NCI-H524 treated with DMSO at 0.1 percent for 48 hours (cell line): ENCODE data around the gene BIRC5.

ENCODE experiments used
- DNase-seq: peaks from one replicate; lab custom pipeline; 2025; lab: John Stamatoyannopoulos, UW

Gene BIRC5

DNA sequence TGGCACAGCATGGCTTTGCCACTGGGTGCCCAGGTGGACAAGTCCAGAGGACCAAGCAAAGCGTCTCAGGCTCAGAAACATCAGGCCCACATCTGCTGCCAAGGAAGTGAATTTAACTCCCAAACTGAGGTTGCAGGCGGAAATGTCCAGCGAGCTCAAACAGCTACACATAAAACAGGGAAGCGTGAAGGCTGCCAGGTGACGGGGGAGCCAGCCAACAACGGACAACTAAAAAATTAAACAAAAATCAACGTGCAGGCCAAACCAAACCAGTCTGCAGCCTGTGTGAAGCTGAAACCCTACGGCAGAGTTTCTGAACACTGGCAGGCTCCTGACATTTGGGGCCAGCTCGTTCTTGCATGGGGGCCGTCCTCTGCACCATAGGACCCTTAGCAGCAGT lies 29.7 kb upstream of the BIRC5 start:
- no peak for DNase-seq

DNA sequence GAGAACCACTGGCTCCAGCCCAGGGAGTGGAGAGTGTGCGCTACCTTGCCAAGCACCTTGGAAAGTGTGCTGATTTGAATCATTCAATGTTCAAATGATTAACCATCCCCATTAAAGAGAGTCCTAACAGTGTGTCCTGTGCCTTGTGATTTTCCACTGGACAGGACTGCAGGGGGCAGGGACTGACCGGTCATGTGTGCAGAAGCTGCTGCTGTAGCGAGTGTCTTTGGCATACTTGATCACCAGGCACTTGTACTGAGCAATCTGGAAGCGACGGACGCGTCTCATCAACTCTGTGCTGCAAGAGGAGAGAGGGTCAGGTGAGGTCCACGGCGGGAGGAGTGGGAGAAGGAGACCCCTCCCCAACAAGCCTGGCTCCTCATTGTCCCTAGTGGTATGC lies 29.2 kb upstream of the BIRC5 start:
- no peak for DNase-seq

DNA sequence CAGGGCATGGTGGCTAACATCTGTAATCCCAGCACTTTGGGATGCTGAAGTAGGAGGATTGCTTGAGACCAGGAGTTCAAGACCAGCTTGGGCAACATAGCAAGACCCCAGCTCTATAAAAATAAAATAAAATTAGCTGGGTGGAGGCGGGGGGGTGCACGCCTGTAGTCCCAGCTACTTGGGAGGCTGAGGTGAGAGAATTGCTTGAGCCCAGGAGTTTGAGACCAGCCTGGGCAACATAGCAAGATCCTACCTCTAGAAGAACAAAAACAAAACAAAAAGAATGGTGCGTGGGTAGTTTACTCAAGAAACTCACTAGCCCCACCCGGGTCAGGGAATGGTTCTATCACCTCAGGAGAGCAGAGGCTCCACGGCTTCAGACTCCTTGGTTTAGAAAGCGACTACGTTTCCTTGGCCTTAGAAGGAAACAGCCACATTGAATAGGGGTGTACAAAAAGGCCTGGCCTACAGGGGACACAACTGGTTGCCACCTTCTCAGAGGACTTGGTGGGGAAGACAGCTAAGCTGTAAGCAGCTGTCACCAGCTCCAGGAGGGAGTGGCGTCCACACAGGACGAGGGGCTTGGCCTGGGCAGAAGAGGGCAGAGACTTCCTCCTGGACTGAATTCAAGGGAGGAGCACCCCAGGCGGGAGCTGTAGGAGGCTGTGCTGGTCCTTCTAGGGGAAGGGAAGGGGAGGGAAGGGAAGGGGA lies 27.9 kb upstream of the BIRC5 start:
- no peak for DNase-seq

DNA sequence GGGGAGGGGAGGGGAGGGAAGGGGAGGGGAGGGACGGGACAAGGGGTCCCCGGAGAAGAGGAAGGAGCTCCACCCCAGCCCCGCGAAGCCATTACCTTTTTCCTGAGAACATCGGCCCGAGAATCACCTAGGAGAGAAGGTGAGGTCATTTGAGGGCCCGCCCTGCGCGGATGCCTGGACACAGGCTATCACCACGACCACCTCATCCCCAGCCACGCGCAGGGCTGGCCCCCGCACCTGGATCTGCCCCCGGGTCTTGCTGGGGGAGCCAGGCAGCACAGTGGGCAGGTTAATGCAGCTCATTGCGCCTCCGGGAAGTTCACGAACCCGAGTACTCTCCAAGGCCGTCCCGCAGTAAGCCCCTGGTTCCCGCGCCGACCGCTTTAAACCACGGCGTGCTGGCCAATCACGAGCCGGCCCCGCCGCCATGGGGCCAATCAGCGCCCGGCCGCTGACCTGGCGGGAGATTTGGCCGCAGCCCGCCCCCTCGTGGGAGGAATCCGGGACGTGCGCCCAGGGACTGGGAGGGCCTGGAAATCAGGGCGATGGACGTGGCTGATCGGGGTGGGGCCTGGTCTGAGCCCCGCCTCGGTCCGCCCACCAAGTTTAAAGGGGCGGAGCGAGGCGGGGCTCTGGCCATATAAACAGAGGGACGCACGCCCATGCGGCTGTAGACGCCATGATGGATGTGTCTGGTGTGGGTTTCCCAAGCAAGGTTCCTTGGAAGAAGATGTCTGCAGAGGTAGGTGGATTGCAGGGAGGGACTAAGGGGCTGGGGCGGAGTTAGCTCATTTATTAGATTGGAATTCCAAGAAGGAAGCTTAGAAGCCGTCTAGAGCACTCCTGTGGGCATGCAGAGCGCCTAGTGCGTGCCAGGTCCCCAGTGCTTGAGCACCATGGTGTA lies 27.1 kb upstream of the BIRC5 start, which contains the start of the genes AFMID and TK1:
AFMID (plus strand) TSS at position 671 of the 904 bp plus-strand sequence; CDS start at position 680, 9 bp downstream.
TK1 (minus strand) TSS at position 361 of the 904 bp plus-strand sequence; CDS start at position 303, 58 bp downstream.
- DNase-seq, result peak; percentile 96

DNA sequence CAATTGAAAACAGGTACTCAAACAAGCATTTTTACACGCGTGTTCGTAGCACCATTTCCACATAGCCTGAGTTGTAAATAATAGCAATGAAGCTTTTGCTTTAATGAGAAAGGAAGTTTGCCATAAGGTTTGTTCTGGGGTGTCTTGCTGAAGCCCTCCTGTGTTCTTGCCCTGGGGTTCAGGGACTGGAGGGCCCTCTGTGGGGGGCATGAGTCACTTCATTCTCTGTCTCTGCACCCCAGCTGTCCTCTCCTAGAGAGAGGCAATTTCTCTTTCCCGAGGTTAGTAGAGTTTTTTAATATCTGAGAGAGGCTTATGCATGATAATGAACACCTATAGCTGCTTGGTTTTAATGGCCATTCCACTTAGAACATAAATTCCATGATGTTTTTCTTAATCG lies 17.3 kb upstream of the BIRC5 start:
- DNase-seq, result no peak

DNA sequence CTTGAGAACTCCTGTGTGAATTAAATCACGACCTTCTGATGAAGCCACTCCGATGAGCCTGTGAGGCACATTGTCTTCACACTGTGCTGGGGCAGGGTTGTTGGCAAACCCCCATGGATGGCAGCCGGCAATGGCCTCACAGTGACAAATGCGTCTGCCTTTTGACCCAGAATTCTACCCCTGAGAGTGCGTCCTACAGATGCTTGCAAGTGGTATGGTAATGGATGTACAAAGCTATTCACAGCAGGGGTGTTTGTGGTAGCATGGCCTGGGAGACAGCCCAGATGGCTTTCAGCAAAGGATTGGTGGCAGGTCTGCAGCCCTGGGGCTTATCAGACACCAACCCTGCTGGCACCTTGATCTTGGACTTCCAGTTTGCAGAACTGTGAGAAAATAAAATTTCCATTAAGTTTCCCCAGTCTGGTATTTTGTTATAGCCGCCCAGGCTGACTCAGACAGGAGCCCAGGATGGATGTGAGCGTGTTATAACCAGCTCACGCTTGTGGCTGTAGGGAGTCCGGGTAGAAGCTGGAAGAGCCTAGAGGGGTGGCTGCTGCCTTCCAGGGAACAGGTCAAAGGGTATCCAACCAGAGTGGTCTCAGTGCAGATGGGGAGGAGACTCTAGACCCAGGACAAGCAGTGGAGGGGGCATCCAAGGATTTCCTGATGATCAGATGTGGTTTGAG lies 16.8 kb upstream of the BIRC5 start:
- DNase-seq, result no peak

GRCh38 chr17:78200451-78200850 lies 13.6 kb upstream of the BIRC5 start:
- no peak for DNase-seq

DNA sequence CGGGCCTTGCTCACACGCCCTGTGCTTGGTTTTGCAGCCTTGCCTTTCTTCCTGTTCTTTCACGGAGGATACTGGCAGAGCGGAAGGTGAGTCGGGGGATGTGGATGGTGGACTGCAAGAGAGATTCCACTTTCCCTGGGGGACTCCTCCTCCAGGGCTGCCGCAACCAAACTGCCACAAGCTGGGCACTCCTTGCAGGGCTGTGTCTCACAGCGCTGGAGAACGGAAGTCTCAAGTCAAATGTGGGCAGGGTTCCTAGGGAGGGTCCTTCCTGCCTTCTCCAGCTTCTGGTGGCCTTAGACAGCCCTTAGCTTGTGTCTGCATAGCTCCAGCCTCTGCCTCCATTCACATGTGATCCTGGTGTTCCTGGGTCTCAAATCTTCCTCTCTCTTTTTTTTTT lies 11.4 kb upstream of the BIRC5 start:
- no peak for DNase-seq

- DNase-seq, result no peak
These were observed 9.5 kb upstream of the BIRC5 start for GRCh38 chr17:78204387-78205123.

DNA sequence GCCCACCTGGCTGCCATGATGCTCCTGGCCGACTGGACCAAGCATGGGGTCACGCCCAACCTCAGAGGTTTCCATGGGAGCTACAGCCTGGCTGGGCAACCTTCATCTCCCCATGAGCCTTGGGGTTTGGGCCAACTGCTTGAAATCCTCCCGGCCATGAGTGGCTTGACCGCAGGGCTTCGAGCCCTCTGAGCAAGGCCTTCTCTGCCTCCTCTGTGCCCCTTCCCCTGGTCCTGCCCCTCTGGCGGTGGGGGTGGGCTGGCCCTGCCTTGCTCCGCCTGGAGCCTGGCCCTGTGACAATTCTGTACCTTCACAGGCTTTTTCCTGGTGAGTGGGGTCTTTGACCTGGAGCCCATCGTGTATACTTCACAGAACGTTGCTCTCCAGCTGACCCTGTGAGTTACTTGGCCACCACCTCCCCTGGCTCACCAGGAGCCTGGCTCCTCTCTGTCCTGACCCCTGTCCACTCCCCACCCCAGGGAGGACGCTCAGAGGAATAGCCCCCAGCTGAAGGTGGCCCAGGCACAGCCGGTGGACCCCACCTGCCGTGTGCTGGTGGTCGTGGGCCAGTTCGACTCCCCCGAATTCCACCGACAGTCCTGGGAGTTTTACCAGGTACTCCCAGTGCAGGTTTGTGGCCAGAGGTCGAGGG lies 8.8 kb upstream of the BIRC5 start:
- no peak for DNase-seq

DNA sequence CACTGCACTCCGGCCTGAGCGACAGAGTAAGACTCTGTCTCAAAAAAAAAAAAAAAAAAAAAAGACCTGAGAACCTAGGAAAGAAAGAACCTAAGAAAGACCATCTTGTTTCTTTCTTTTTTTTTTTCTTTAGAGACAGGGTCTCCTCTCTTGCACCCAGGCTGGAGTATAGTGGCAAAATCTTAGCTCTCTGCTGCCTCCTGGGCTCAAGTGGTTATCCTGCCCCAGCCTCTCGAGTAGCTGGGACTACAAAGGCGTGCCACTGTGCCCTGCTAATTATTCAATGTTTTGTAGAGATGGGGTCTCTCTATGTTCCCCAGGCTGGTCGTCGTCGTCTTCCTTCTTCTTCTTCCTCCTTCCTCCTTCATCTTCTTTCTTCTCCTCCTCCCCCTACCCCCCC lies 7.8 kb upstream of the BIRC5 start:
- DNase-seq, result no peak

- no peak for DNase-seq
These were observed 5.6 kb upstream of the BIRC5 start for GRCh38 chr17:78208486-78208885.

- no peak for DNase-seq
These were observed 3.9 kb upstream of the BIRC5 start for GRCh38 chr17:78210111-78210510.

DNA sequence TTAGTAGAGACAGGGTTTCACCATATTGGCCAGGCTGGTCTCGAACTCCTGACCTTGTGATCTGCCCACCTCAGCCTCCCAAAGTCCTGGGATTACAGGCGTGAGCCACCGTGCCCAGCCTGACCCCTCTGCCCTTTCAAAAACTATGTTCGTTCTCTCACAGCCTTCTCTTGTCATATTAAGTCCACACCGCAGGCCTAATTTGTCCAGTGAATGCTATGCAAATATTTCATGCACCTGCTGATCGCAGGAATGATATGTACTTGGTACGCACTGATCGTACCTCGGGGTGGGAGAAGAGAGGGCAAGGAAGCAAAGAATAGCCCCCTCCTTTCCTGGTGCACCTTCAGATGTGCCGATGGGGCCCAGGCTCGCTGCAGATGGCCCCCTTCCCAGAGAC lies 3.0 kb upstream of the BIRC5 start:
- DNase-seq, result no peak

DNA sequence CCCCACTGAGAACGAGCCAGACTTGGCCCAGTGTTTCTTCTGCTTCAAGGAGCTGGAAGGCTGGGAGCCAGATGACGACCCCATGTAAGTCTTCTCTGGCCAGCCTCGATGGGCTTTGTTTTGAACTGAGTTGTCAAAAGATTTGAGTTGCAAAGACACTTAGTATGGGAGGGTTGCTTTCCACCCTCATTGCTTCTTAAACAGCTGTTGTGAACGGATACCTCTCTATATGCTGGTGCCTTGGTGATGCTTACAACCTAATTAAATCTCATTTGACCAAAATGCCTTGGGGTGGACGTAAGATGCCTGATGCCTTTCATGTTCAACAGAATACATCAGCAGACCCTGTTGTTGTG lies 631 bp downstream of the BIRC5 start:
- no peak for DNase-seq

GRCh38 chr17:78219396-78220150 lies 5.5 kb downstream of the BIRC5 start:
- DNase-seq, result no peak

DNA sequence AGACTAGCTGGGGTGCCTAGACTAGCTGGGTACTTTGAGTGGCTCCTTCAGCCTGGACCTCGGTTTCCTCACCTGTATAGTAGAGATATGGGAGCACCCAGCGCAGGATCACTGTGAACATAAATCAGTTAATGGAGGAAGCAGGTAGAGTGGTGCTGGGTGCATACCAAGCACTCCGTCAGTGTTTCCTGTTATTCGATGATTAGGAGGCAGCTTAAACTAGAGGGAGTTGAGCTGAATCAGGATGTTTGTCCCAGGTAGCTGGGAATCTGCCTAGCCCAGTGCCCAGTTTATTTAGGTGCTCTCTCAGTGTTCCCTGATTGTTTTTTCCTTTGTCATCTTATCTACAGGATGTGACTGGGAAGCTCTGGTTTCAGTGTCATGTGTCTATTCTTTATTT lies 9.0 kb downstream of the BIRC5 start:
- no peak for DNase-seq

GRCh38 chr17:78223765-78224164 lies 9.7 kb downstream of the BIRC5 start:
- DNase-seq, result no peak

DNA sequence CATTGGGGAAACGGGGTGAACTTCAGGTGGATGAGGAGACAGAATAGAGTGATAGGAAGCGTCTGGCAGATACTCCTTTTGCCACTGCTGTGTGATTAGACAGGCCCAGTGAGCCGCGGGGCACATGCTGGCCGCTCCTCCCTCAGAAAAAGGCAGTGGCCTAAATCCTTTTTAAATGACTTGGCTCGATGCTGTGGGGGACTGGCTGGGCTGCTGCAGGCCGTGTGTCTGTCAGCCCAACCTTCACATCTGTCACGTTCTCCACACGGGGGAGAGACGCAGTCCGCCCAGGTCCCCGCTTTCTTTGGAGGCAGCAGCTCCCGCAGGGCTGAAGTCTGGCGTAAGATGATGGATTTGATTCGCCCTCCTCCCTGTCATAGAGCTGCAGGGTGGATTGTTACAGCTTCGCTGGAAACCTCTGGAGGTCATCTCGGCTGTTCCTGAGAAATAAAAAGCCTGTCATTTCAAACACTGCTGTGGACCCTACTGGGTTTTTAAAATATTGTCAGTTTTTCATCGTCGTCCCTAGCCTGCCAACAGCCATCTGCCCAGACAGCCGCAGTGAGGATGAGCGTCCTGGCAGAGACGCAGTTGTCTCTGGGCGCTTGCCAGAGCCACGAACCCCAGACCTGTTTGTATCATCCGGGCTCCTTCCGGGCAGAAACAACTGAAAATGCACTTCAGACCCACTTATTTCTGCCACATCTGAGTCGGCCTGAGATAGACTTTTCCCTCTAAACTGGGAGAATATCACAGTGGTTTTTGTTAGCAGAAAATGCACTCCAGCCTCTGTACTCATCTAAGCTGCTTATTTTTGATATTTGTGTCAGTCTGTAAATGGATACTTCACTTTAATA lies 10.4 kb downstream of the BIRC5 start:
- DNase-seq, result peak; percentile 88
